Mesodermal cell (in vitro differentiated cells): ENCODE measurements around the gene ITIH3.
"Not testable (repeated sequence)": the region's sequence is repeated elsewhere in the genome, so short reads cannot be mapped to it uniquely, and the experiment has no call there.

Source experiments
- H3K27ac ChIP-seq: 2 replicates; pipeline ENCODE4 v1.7.0; 2013; ENCODE audit warnings: mild to moderate bottlenecking, low read depth, low read length, moderate library complexity; ENCODE audit not compliant: severe bottlenecking
- H3K36me3 ChIP-seq: 2 replicates; pipeline ENCODE4 v1.7.1; 2013; ENCODE audit warnings: mild to moderate bottlenecking, low read length, moderate library complexity; ENCODE audit not compliant: control insufficient read depth, insufficient read depth
- H3K4me1 ChIP-seq: one replicate; pipeline ENCODE4 v1.7.1; 2013; ENCODE audit warnings: mild to moderate bottlenecking, low read length; ENCODE audit not compliant: insufficient read depth, control insufficient read depth, poor library complexity, severe bottlenecking
- H3K4me3 ChIP-seq: 2 replicates; pipeline ENCODE4 v1.7.0; 2013; ENCODE audit warnings: low read length, control low read depth, mild to moderate bottlenecking; ENCODE audit not compliant: insufficient read depth, poor library complexity, severe bottlenecking; ENCODE audit errors: extremely low read depth
- H3K9me3 ChIP-seq: 2 replicates; pipeline ENCODE4 v1.7.1; 2013; ENCODE audit warnings: mild to moderate bottlenecking, low read length, moderate library complexity; ENCODE audit not compliant: control insufficient read depth
- WGBS, 2 experiments: methylation state at CpG; one replicate each; pipeline ENCODE4 v1.1.5; 2013; ENCODE audit warnings: missing lambda C conversion rate in 2 of 2; ENCODE audit not compliant: insufficient coverage in 2 of 2; 5-methylcytosine and 5-hydroxymethylcytosine counted together

Gene ITIH3

DNA sequence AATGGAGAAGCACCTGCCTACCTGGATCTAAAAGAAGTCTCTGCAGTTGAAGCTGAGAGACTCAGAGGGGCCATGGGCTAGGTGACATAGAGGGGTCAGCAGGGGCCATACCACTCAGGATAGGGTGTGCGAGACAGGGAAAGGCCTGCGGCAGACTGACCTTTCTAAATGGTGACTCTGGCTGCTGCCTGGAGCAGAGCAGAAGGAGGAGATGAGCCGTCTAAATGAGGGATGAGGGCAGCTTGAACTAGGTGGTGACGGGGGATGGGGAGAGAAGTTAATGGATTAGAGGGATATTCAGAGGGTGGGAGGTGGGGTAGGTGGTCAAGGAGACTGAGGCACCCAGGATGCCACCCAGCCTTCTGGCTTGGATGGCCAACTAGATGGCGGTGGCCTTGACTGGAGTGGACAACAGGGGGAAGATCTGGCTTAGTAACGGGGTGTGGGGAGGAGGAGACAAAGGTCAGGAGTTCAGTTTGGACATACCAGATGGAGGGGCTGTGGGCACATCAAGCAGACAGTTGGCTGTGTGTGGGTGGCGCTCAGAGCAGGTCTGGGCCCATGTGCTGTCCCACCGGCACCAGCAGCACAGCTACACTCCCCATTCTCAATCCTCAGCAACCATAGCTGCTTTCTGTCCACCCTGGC lies 20.4 kb upstream of the ITIH3 start:
- Histone ChIP-seq H3K4me3 (no peak overlapping the region), H3K36me3 (no peaks in the 10 kb centered on the region), H3K27ac (no peak overlapping the region), H3K4me1 (no peaks in the 10 kb centered on the region), H3K9me3 (no peaks in the 10 kb centered on the region)
- WGBS, 2 experiments = 81 to 87% methylated on average over 7 of the region's 8 CpGs

DNA sequence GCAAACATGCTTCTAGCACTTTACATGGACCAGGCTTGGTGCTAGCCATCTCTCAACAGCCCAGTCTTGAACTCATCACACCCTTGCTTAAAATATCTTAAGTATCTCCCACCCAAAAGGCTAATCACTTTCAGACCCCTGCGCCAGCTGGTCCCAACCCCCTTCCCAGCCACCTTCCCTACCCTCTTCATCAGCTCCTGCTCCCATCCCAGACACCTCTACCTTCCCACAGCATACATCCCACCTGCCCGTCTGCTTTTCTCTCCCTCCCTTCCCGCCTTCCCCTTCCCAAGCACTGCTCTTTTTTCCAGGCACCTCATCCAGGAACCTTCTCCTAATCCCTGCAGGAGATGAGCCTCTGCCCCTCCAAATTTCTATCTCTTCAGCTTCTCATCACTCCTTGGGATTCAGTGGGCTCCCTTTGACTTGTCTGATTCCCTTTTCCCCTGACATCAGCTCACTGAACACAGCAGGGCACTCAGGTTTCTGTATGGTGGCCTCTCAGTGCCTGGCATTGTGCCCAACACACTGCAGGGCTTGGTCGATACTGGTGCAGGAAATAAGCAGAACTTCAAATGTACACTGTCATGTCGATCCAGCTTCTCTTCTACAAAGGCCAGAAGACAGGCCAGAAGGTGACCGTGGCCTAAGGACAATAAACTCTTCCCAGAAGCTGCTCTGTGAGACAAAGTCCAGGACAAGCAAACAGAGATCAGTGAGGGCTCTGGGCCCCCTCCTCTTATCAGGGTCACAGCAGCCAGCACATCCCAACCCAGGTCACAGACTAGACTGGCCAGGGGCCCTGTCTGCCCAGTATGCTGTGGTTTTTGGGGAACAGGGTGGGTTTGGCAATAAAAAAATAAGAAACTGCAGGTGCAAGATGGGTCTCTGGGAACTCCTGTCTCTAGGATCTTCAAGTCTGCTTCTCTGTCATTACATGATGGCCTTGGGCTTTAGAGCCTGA lies 19.4 kb upstream of the ITIH3 start:
- 81 to 97% methylated on average over 6 of the region's 6 CpGs for WGBS, 2 experiments

GRCh38 chr3:52775877-52776276 lies 18.7 kb upstream of the ITIH3 start:
- H3K9me3 ChIP-seq = no peaks in the 10 kb centered on the region
- no peak overlapping the region for H3K27ac ChIP-seq
- no peak overlapping the region for H3K4me3 ChIP-seq
- H3K4me1 ChIP-seq = no peaks in the 10 kb centered on the region
- no peaks in the 10 kb centered on the region for H3K36me3 ChIP-seq
- 63 to 72% methylated on average over 3 to 7 of the region's 8 CpGs for WGBS, 2 experiments

More for the DNA sequence above, 19.4 kb upstream of the ITIH3 start:
- Histone ChIP-seq H3K4me3 (no peak overlapping the region), H3K9me3 (no peaks in the 10 kb centered on the region), H3K27ac (no peak overlapping the region), H3K36me3 (no peaks in the 10 kb centered on the region), H3K4me1 (no peaks in the 10 kb centered on the region)

DNA sequence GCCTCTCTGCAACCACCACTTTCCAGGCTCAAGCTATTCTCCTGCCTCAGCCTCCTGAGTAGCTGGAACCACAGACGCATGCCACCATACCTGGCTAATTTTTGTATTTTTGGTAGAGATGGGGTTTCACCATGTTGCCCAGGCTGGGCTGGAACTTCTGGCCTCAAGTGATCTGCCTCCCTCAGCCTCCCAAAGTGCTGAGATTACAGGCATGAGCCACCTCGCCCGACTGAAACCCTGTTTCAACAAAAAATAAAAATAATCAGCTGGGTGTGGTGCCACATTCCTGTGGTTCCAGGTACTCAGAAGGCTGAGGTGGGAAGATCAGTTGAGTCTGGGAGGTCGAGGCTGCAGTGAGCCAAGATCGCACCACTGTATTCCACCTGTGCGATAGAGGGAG lies 18.1 kb upstream of the ITIH3 start:
- not testable (repeated sequence) for H3K4me1 ChIP-seq, H3K4me3 ChIP-seq, H3K36me3 ChIP-seq, H3K27ac ChIP-seq, H3K9me3 ChIP-seq
- 93 to 94% methylated on average over 2 to 3 of the region's 6 CpGs for WGBS, 2 experiments

DNA sequence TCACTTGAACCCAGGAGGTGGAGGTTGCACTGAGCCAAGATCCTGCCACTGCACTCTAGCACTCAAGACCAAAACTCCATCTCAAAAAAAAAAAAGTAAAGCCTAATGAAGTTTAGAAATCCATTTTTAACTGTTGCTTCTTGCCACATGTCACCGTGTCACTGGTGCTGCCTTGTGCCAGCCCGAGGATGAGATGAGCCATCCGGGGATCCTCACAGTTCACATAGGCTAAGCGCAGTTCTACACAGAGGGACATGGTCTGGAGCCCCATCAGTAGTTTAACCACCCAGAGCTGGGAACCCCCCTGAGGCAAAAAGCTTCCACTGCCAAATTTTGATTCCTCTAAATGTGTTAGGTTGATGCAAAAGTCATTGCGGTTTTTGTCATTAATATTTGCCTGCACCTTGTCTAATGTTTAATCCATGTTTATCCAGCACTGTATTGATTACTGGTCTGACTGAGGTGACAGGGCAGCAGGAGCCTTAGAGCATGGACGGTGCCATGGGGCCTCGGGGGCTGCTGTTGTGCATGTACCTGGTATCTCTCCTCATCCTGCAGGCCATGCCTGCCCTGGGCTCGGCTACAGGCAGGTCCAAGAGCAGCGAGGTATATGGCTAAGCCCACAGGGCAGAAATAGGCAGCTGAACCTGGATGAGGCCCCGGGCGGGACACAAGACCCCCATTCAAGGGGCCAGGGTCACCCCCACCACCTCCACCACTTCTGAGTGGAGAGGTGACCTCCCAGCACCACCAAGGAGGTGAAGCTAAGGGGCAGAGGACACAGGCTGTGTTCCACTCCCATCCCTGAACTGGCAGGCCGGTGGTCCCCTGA lies 17.3 kb upstream of the ITIH3 start, which contains the start of gene ITIH1:
Gene ITIH1, plus strand, starts transcription at position 473 of the 832 bp plus-strand sequence. Its CDS starts 17 bp downstream, at position 490.
- no peak within 1 kb of the TSS for H3K27ac ChIP-seq
- no peaks in the 10 kb centered on the region for H3K36me3 ChIP-seq
- H3K9me3 ChIP-seq = no peaks in the 10 kb centered on the region
- WGBS, 2 experiments = 89 to 91% methylated on average over 9 to 10 of the region's 12 CpGs
- H3K4me1 ChIP-seq = no peaks in the 10 kb centered on the region
- H3K4me3 ChIP-seq = no peak within 1 kb of the TSS

DNA sequence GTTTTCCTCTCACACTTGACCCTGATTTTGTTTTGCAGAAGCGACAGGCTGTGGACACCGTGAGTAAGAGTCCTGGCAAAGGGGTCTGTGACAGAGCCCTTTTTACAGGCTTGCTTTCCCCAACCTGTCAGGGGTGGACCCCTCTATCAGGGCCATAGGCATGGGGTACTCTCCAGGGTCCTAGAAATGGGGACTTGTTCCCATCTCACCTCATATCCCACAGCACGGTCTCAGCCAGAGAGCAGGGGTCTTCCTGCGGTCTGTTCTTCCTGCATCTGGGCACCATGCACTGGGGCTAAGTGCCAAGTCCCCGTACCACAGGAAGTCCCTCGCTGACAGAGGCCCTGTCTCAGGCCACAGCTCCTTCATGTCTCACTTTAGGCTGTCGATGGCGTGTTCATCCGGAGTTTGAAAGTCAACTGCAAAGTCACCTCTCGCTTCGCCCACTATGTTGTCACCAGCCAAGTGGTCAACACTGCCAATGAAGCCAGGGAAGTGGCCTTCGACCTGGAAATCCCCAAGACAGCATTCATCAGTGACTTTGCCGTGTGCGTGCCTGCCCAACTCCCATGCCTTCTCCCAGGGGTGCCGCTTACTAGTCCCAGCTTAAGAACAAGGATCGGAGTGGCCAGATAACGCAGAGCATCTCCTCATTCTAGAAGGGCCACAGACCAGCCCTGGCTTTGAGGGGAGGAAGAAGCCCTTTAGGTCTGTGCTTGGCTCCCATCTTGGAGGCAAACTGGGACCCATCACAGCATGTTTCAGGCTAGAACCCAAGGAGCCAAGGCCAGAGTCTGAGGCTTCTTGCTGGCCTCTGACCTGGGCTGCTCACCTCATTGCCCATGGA lies 16.4 kb upstream of the ITIH3 start:
- no peak overlapping the region for H3K4me3 ChIP-seq
- H3K36me3 ChIP-seq = no peaks in the 10 kb centered on the region
- H3K9me3 ChIP-seq = no peaks in the 10 kb centered on the region
- 89 to 90% methylated on average over 17 of the region's 17 CpGs for WGBS, 2 experiments
- H3K27ac ChIP-seq = no peak overlapping the region
- no peaks in the 10 kb centered on the region for H3K4me1 ChIP-seq

DNA sequence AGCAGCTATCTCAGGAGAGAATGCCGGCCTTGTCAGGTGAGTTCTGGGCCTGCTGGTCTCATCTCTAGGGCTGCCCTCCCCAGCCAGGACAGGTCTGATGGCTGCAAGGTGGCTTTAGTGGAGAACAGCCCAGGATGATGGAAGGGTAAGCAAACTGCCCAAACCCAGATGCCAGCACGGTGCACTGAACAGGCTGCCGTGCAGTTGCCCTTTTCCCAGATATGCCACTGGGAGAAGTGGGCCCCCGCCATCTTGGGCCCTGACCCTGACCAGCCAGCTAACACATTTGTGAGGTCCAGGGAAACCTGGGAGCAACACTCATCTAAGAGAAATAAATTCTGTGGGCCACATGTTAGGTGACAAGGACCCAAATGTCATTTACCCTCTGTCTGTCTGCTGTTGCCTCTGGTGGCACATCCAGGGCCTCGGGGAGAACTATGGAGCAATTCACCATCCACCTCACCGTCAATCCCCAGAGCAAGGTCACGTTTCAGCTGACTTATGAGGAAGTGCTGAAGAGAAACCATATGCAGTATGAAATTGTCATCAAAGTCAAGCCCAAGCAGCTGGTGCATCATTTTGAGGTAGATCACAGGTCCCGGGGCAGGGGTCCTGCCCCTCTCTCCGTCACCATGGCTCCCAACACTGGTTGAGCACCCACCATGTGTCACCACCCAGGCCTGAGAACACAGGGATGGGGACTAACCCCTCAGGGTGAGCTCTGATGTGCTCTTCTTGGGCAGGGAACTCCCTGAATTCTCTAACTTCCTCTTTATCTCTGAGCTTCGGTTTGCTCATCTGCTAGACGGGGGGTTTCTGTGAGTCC lies 15.4 kb upstream of the ITIH3 start:
- Histone ChIP-seq H3K9me3 (no peaks in the 10 kb centered on the region), H3K4me1 (no peaks in the 10 kb centered on the region), H3K4me3 (no peak overlapping the region), H3K27ac (no peak overlapping the region), H3K36me3 (no peaks in the 10 kb centered on the region)
- 91 to 95% methylated on average over 10 of the region's 11 CpGs for WGBS, 2 experiments

DNA sequence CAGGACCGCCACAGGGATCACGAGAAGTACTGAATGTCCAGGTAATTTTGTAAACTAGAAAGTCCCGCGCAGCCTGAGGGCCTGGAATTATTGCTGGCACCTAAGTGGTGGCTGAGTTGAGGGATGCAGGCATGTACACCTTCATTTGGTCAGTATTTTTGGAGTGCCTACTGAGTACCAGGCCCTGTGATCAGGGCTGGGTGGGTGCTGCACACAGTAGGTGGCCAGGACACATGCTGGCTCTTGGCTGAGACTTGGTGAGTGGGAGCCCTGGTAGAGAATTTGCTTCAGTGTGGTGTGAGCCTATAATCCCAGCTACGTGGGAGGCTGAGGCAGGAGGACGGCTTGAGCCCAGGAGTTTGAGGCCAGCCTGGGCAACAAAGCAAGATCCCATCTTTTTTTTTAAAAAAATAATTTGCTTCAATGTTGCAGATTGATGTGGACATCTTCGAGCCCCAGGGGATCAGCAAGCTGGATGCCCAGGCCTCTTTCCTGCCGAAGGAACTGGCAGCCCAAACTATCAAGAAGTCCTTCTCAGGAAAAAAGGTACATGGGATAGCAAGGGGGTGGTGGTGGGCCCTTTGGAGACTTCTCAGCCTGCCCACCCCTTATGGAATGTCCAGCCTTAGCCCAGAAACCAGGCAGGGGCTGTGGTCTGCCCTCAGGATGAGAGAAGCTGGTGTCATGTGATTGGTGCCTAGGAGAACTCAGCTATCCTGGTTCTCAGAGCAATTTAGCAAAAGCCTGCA lies 14.6 kb upstream of the ITIH3 start:
- 91 to 96% methylated on average over 7 of the region's 8 CpGs for WGBS, 2 experiments

DNA sequence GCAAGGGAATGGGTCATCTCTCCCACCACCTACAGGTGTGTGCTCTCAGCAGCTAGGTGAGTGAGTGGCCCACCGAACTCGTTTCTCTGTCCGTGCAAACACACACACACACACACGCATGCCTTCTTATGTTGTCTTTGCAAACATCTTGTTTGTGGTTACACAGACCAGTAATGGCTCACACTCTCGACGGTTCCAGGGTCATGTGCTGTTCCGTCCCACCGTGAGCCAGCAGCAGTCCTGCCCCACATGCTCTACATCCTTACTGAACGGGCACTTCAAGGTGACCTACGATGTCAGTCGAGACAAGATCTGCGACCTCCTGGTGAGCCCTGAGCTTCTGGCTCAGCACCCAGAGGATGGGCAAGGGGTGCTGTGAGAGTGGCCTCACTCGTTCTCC lies 12.9 kb upstream of the ITIH3 start:
- Histone ChIP-seq H3K4me3 (no peak overlapping the region), H3K4me1 (no peaks in the 10 kb centered on the region), H3K27ac (no peak overlapping the region), H3K9me3 (no peaks in the 10 kb centered on the region), H3K36me3 (no peaks in the 10 kb centered on the region)
- whole genome bisulfite sequencing, 2 experiments = 84 to 91% methylated on average over 8 to 13 of the region's 13 CpGs

More for the DNA sequence above, 14.6 kb upstream of the ITIH3 start:
- H3K4me1 ChIP-seq = no peaks in the 10 kb centered on the region
- H3K27ac ChIP-seq = no peak overlapping the region
- no peaks in the 10 kb centered on the region for H3K36me3 ChIP-seq
- no peaks in the 10 kb centered on the region for H3K9me3 ChIP-seq
- no peak overlapping the region for H3K4me3 ChIP-seq
